Epithelial cell of proximal tubule (primary cell): Measurements from ENCODE around the gene ACACA. TPM values are rescaled to one million over a fixed set of nuclear protein-coding genes. Genes with fewer than 3 reads are reported as not detected.

Experiments
- DNase-seq: peaks from one replicate; pipeline ENCODE4 v3.0.0-alpha.2; 2011; ENCODE audit warnings: low read depth
- H3K4me3 ChIP-seq: 2 replicates; pipeline ENCODE4 v1.5.1; 2011; ENCODE audit warnings: low read depth, mild to moderate bottlenecking, low read length
- CTCF ChIP-seq: conservative IDR thresholded peaks from 2 replicates; pipeline ENCODE4 v1.5.1; 2012; ENCODE audit warnings: low read depth, mild to moderate bottlenecking, low read length
- total RNA-seq: library from RNA; depleted of rRNA; stranded (reverse); fragments of >200 nt; gene quantifications from 2 replicates; pipeline ENCODE4 v1.2.3, GENCODE V29; 2015

Gene ACACA
- total RNA-seq, 1 donor from 2014 or later, result 26.4 TPM

GRCh38 chr17:37107406-37108083 is 299.1 kb downstream of the ACACA start:
- no peak for DNase-seq
- no peak for TF ChIP-seq CTCF
- no peak overlapping the region for H3K4me3 ChIP-seq

- no peak overlapping the region for H3K4me3 ChIP-seq
- no peak for TF ChIP-seq CTCF
- DNase-seq, result no peak
Observed at GRCh38 chr17:37106049-37106448, 300.6 kb downstream of the ACACA start.

GRCh38 chr17:37103231-37103630 is 303.4 kb downstream of the ACACA start:
- DNase-seq, result no peak
- no peak for TF ChIP-seq CTCF
- H3K4me3 ChIP-seq, result no peak overlapping the region

- no peak for DNase-seq
- no peak for TF ChIP-seq CTCF
- H3K4me3 ChIP-seq, result no peak overlapping the region
Observed at GRCh38 chr17:37101306-37101705, 305.3 kb downstream of the ACACA start.

GRCh38 chr17:37100231-37100630 is 306.4 kb downstream of the ACACA start:
- no peak for DNase-seq
- no peak for TF ChIP-seq CTCF
- H3K4me3 ChIP-seq, result no peak overlapping the region

GRCh38 chr17:37098910-37099664 is 307.5 kb downstream of the ACACA start:
- TF ChIP-seq CTCF, result no peak
- no peak for DNase-seq
- no peak overlapping the region for H3K4me3 ChIP-seq
